A549 treated with RU486 at 1 μM for 4 hours (cell line): ENCODE data around the gene BEGAIN. TPM values are rescaled to one million over a fixed set of nuclear protein-coding genes. Genes with fewer than 3 reads are reported as not detected.

Source experiments
- total RNA-seq: library from RNA; stranded (reverse); fragments of 200-300 nt; extraction: Qiagen RNA extraction; gene quantifications from 5 replicates; pipeline ENCODE4 v1.2.3, GENCODE V29; 2022; ENCODE audit warnings: low read depth

The BEGAIN gene, protein sequence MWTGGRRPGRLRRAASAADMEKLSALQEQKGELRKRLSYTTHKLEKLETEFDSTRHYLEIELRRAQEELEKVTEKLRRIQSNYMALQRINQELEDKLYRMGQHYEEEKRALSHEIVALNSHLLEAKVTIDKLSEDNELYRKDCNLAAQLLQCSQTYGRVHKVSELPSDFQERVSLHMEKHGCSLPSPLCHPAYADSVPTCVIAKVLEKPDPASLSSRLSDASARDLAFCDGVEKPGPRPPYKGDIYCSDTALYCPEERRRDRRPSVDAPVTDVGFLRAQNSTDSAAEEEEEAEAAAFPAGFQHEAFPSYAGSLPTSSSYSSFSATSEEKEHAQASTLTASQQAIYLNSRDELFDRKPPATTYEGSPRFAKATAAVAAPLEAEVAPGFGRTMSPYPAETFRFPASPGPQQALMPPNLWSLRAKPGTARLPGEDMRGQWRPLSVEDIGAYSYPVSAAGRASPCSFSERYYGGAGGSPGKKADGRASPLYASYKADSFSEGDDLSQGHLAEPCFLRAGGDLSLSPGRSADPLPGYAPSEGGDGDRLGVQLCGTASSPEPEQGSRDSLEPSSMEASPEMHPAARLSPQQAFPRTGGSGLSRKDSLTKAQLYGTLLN
- total RNA-seq: 6.6 to 13.7 TPM (median 9.0 TPM) in 5 replicates

GRCh38 chr14:100587086-100587762, at the start of gene BEGAIN:
Gene BEGAIN (minus strand): TSS chr14:100587417. CDS start chr14:100587290, 127 bp downstream.

Other genes starting within 250 kb of the BEGAIN start
- 10.1 to 11.5 TPM (median 10.7 TPM) in 5 replicates for gene WDR25, start 210.9 kb downstream of the BEGAIN start, total RNA-seq
- 0.20 to 0.45 TPM (median 0.42 TPM) in 5 replicates for gene DLK1, start 139.5 kb upstream of the BEGAIN start, total RNA-seq
- 44.1 to 69.8 TPM (median 51.9 TPM) in 5 replicates for gene MEG3, start 238.7 kb upstream of the BEGAIN start, total RNA-seq